Measurements from ENCODE around the gene LCN1. TPM values are rescaled to one million over a fixed set of nuclear protein-coding genes. Genes with fewer than 3 reads are reported as not detected.

Gene LCN1
- total and polyA plus RNA-seq, 2 experiments from 2014 or later = 0.27 TPM; not detected in 1

- TF ChIP-seq ETS1 (IDR thresholded peaks at IDR 0.05) = no peak
- no peak for TF ChIP-seq POLR2AphosphoS5 (IDR thresholded peaks at IDR 0.05; ENCODE audit: low read depth)
- no peak for TF ChIP-seq NANOG (IDR thresholded peaks at IDR 0.05; ENCODE audit: borderline replicate concordance)
- no peak for TF ChIP-seq JUNB (IDR thresholded peaks at IDR 0.05; ENCODE audit: unreplicated experiment)
Measured at GRCh38 chr9:135490980-135491464, 30.2 kb upstream of the LCN1 start (continued).

- H3K27ac ChIP-seq (ENCODE audit: low read depth) = no peak overlapping the region
- H3F3A ChIP-seq (replicated peaks; ENCODE audit: low read depth) = no peaks in the 10 kb centered on the region
- Mint-ChIP-seq H3K27me3 (ENCODE audit: insufficient read depth, low read depth, poor library complexity) (peaks cover 6% of the 10 kb centered on the region), H3K4me1 (no peaks in the 10 kb centered on the region; the same call in 1 of the 3 replicates), H3K4me3 (no peak overlapping the region), H3K36me3 (ENCODE audit: low read depth) (peaks cover 12% of the 10 kb centered on the region), H3K9me3 (no peaks in the 10 kb centered on the region), H3K27ac (no peak overlapping the region)
- H3K4me2 ChIP-seq = no peak overlapping the region
- no peaks in the 10 kb centered on the region for H3K4me1 ChIP-seq (ENCODE audit: insufficient read depth)
- H4K20me1 ChIP-seq (replicated peaks; ENCODE audit: insufficient read depth) = no peaks in the 10 kb centered on the region; the same call in none of the 2 replicates
- no peaks in the 10 kb centered on the region for H3K79me2 ChIP-seq (replicated peaks; ENCODE audit: insufficient read depth)
- no peaks in the 10 kb centered on the region for H3K9me2 ChIP-seq (ENCODE audit: insufficient read depth)
- H2AFZ ChIP-seq = no peak overlapping the region
- no peak overlapping the region for H3K4me3 ChIP-seq
- no peaks in the 10 kb centered on the region for H3K27me3 ChIP-seq (ENCODE audit: insufficient read depth)
- no peaks in the 10 kb centered on the region for H3K36me3 ChIP-seq (ENCODE audit: insufficient read depth)
- no peak for DNase-seq (ENCODE audit: low spot score)
- no peak for ATAC-seq
- TF ChIP-seq ZNF114 (CRISPR knock-in tag; IDR thresholded peaks at IDR 0.05) (no peak), JUNB (IDR thresholded peaks at IDR 0.05; ENCODE audit: unreplicated experiment) (no peak), STAT1 (IDR thresholded peaks at IDR 0.05; ENCODE audit: unreplicated experiment) (no peak), ETS1 (IDR thresholded peaks at IDR 0.05) (no peak)
Measured at GRCh38 chr9:135491764-135492163, 29.5 kb upstream of the LCN1 start.

- no peak overlapping the region for H3K27ac Mint-ChIP-seq
- no peaks in the 10 kb centered on the region for H3K36me3 ChIP-seq (ENCODE audit: insufficient read depth)
- H3K27ac ChIP-seq (ENCODE audit: low read depth) = no peak overlapping the region
- no peaks in the 10 kb centered on the region for H3K79me2 ChIP-seq (replicated peaks; ENCODE audit: insufficient read depth)
- H3K9me3 Mint-ChIP-seq = no peaks in the 10 kb centered on the region; the same call in 2 of the 3 replicates
- H3K4me1 ChIP-seq (ENCODE audit: insufficient read depth) = no peaks in the 10 kb centered on the region
- H3K9me2 ChIP-seq (ENCODE audit: insufficient read depth) = no peaks in the 10 kb centered on the region
- H3K4me1 Mint-ChIP-seq = no peaks in the 10 kb centered on the region; the same call in 1 of the 3 replicates
- no peak overlapping the region for H3K4me2 ChIP-seq
- no peaks in the 10 kb centered on the region for H3K27me3 ChIP-seq (ENCODE audit: insufficient read depth)
- ATAC-seq = no peak
- H3K4me3 ChIP-seq = no peak overlapping the region
- H3K4me3 Mint-ChIP-seq = no peak overlapping the region
- H4K20me1 ChIP-seq (replicated peaks; ENCODE audit: insufficient read depth) = no peaks in the 10 kb centered on the region; the same call in none of the 2 replicates
- H3F3A ChIP-seq (replicated peaks; ENCODE audit: low read depth) = no peaks in the 10 kb centered on the region
- H2AFZ ChIP-seq = no peak overlapping the region
- peaks cover 9% of the 10 kb centered on the region for H3K36me3 Mint-ChIP-seq (ENCODE audit: low read depth)
- peaks cover 6% of the 10 kb centered on the region for H3K27me3 Mint-ChIP-seq (ENCODE audit: insufficient read depth, low read depth, poor library complexity)
- DNase-seq (ENCODE audit: low spot score) = no peak
- no peak for TF ChIP-seq NANOG (IDR thresholded peaks at IDR 0.05; ENCODE audit: borderline replicate concordance)
- no peak for TF ChIP-seq JUNB (IDR thresholded peaks at IDR 0.05; ENCODE audit: unreplicated experiment)
- TF ChIP-seq EZH2phosphoT487 (IDR thresholded peaks at IDR 0.05; ENCODE audit: unreplicated experiment) = no peak
- no peak for TF ChIP-seq EZH2 (IDR thresholded peaks at IDR 0.05; ENCODE audit: low read depth, unreplicated experiment)
- TF ChIP-seq ZNF462 (CRISPR knock-in tag; IDR thresholded peaks at IDR 0.05) = no peak
Measured at GRCh38 chr9:135492886-135493669, 28.2 kb upstream of the LCN1 start.

Measured in GM23338 (cell line).